Kidney capillary endothelial cell (primary cell): ENCODE results near the gene EPHA7.

ENCODE experiments used
- DNase-seq: peaks from one replicate; pipeline ENCODE4 v3.0.0-alpha.2; 2018; ENCODE audit warnings: low spot score

The EPHA7 gene

DNA sequence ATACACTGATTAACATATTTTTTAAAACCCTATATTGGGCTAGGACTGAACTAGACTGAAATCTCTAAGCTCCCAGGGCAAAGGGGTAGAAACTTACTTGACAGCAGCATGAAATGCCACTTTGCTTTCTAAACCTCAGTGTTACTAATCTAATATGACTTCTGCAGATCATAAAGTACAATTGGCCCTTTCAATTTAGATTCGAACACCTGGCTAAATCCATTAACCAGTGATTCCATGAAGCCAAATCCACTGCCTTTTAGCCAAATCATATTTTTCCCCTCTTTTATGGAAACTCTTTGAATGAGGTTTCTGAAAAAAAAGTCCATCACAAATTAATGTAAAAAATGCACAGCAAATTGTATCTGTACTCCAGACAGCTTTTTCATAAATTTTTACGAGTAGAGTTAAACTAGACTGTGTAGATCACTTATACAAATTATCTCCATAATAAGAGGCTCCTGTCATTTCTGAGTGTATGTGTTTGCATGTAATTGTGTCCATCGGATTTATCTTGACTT lies 25.7 kb downstream of the EPHA7 start:
- DNase-seq = no peak

GRCh38 chr6:93392797-93393196 lies 26.6 kb downstream of the EPHA7 start:
- no peak for DNase-seq

GRCh38 chr6:93391965-93392364 lies 27.4 kb downstream of the EPHA7 start:
- no peak for DNase-seq

GRCh38 chr6:93389192-93389591 lies 30.2 kb downstream of the EPHA7 start:
- no peak for DNase-seq

DNA sequence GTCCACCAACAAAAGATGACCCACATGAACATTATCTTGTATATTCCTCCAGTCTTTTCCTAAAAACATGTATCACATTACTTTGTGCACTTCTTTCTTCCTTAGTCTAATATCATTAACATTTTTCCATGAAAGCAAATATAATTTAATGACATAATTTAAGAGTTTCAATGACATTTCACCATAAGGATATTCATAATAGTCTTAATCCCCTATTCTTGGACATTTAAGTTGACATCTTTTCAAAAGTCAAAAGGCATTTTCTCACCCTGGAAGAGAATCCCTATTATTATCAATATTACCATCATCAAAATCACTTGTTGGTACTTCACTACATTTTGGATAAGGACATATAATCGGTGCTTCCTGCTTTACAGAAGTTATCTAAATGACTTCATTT lies 31.3 kb downstream of the EPHA7 start:
- DNase-seq = no peak

GRCh38 chr6:93376026-93376540 lies 43.3 kb downstream of the EPHA7 start:
- DNase-seq = no peak

GRCh38 chr6:93373445-93373844 lies 45.9 kb downstream of the EPHA7 start:
- no peak for DNase-seq

GRCh38 chr6:93371756-93372155 lies 47.6 kb downstream of the EPHA7 start:
- DNase-seq = no peak

- no peak for DNase-seq
Measured at GRCh38 chr6:93369586-93370134, 49.7 kb downstream of the EPHA7 start.

- no peak for DNase-seq
Measured at GRCh38 chr6:93366506-93366905, 52.9 kb downstream of the EPHA7 start.

- no peak for DNase-seq
Measured at GRCh38 chr6:93365445-93365844, 53.9 kb downstream of the EPHA7 start.

DNA sequence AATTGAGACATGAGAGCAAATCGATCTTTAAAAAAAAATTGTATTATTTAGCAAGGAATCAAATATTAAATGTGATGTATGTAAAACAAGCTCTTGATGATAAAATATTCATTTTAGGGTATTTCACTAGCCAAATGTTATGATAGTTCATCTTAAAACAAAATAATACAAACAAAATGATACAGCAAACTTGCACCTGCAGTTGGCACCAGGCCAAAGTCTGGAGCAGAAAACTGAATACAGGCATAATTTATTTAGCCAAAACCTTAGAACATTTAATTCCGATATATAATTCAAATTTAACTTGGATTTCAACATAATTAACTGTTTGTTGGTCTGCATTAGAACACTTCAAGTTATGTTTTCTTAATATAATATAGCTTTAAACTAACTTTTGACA lies 60.9 kb downstream of the EPHA7 start:
- no peak for DNase-seq

DNA sequence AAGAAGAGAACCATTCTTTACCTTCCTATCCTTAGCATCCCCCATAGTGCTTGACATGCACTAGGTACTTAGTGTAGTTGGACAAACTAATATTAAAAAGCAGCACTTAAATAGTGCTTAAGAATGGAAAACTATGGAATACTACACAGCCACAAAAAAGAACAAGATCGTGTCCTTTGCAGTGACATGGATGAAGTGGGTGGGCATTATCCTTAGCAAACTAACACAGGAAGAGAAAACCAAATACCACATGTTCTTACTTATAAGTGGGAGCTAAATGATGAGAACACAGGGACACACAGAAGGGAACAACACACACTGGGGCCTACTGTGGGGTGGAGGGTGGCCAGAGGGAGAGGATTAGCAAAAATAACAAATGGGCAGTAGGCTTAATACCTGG lies 66.8 kb downstream of the EPHA7 start:
- DNase-seq = no peak

- no peak for DNase-seq
Measured at GRCh38 chr6:93351222-93351621, 68.1 kb downstream of the EPHA7 start.

- DNase-seq = no peak
Measured at GRCh38 chr6:93350774-93351173, 68.6 kb downstream of the EPHA7 start.

GRCh38 chr6:93344333-93344835 lies 75.0 kb downstream of the EPHA7 start:
- no peak for DNase-seq

GRCh38 chr6:93343476-93343875 lies 75.9 kb downstream of the EPHA7 start:
- DNase-seq = no peak

- DNase-seq = no peak
Measured at GRCh38 chr6:93341900-93342613, 77.3 kb downstream of the EPHA7 start.

DNA sequence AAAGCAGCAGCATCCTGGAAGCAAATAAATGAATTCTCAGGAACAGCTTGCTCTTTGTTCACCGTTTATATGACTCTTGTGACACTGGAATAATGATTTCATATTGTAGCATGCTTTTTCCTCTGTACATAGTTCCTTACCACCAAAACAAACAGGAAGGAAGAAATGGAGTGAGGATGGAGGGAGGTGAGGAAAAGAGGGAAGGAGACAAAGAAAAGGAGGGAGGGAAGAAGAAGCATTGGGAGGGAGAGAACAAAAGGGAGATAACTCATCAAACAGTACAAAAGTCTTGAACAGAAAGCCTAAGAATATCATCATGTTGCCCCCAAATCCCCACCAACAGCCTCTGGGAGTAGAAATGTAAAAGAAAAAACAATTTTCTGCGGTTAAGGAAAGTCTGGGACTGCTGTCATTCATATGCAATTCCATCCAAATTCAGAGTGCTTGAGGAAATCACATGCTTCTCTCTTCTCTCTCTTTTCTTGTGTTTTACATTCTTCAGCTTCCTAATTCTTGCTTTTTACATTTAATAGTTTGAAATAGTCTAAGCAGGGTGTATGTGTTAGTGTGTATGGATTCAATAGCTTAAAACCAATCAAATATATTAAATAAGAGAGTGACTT lies 81.5 kb downstream of the EPHA7 start:
- no peak for DNase-seq

DNA sequence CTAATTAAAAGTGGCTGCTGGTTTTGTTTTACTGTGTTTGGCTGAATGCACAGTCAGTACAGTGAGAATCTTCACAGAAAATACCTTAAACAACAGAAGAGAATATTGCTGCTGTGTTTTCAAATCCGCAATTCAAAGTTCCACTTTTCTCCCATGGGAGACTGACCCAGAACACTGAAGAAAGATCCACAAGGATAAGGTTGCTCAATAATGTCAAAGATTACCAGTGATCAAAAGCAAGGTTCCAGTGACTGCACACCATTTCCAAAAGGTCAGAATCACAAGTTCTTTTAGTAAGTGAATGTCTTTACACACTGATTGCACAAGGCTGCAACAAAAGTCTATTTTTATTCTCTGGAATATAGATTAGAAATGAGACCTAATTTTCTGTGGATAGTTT lies 82.3 kb downstream of the EPHA7 start:
- no peak for DNase-seq

- no peak for DNase-seq
Measured at GRCh38 chr6:93329301-93330000, 89.9 kb downstream of the EPHA7 start.

DNA sequence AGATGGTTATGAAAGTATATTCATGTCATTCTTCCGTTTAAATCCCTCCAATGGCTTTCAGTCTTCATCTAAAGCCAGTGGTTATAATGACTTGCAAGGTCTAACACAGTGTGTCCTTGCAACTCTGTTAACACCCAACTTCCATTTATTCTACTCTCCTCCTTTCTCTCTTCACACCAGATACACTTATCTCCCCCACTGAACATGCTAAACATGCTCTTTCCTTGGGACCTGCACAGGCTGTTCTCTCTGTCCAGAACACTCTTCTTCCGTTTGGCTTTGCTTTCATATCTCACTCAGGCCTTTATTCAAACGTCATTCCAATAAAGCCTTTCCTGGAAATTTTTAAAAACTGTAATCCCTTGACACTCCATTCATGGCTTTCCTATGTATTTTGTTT lies 91.5 kb downstream of the EPHA7 start:
- no peak for DNase-seq
